DOHH2 (cell line): ENCODE data around the gene SMARCAD1.

Experiments
- H3F3A ChIP-seq: fragments of 200-600 bp; sonication (generic), shearing (Covaris generic); 2 replicates; pipeline ENCODE4 v1.6.0; 2016; ENCODE audit warnings: antibody characterized with exemption, mild to moderate bottlenecking; ENCODE audit not compliant: control insufficient read depth, insufficient read depth
- H3K27ac ChIP-seq: fragments of 200-600 bp; sonication (generic); 2 replicates; pipeline ENCODE4 v1.5.1; 2014; ENCODE audit warnings: low read depth, mild to moderate bottlenecking, low read length, moderate library complexity
- H3K27me3 ChIP-seq: fragments of 200-600 bp; sonication (generic); 2 replicates; pipeline ENCODE4 v1.6.1; 2014; ENCODE audit warnings: mild to moderate bottlenecking, low read length, mixed read lengths; ENCODE audit not compliant: control insufficient read depth
- H3K36me3 ChIP-seq: fragments of 200-600 bp; sonication (generic); 2 replicates; pipeline ENCODE4 v1.6.1; 2014; ENCODE audit warnings: mild to moderate bottlenecking, low read length, moderate library complexity, mixed read lengths; ENCODE audit not compliant: control insufficient read depth
- H3K4me1 ChIP-seq: fragments of 200-600 bp; sonication (generic); 2 replicates; pipeline ENCODE4 v1.6.1; 2014; ENCODE audit warnings: mild to moderate bottlenecking, low read length, mixed read lengths; ENCODE audit not compliant: control insufficient read depth
- H3K4me2 ChIP-seq: fragments of 200-600 bp; sonication (generic); 2 replicates; pipeline ENCODE4 v1.6.0; 2014; ENCODE audit warnings: mild to moderate bottlenecking, low read length, moderate library complexity
- H3K4me3 ChIP-seq: fragments of 200-600 bp; sonication (generic); 2 replicates; pipeline ENCODE4 v1.5.1; 2014; ENCODE audit warnings: mild to moderate bottlenecking, low read length, mixed read lengths
- H3K79me2 ChIP-seq: fragments of 200-600 bp; sonication (generic); 2 replicates; pipeline ENCODE4 v1.6.1; 2014; ENCODE audit warnings: mild to moderate bottlenecking, low read length, mixed read lengths; ENCODE audit not compliant: control insufficient read depth
- H3K9me2 ChIP-seq: fragments of 200-600 bp; sonication (generic); replicated peaks from 2 replicates; pipeline ENCODE4 v1.6.1; 2014; ENCODE audit warnings: mild to moderate bottlenecking, low read length, mixed read lengths; ENCODE audit not compliant: control insufficient read depth
- H3K9me3 ChIP-seq: fragments of 200-600 bp; sonication (generic); 2 replicates; pipeline ENCODE4 v1.6.1; 2014; ENCODE audit warnings: antibody characterized with exemption, low read length, mixed read lengths; ENCODE audit not compliant: control insufficient read depth, insufficient read depth
- H4K20me1 ChIP-seq: fragments of 200-600 bp; sonication (generic); 2 replicates; pipeline ENCODE4 v1.6.0; 2014; ENCODE audit warnings: low read depth, mild to moderate bottlenecking, antibody characterized with exemption, low read length, moderate library complexity; ENCODE audit not compliant: control insufficient read depth, insufficient read depth
- EZH2phosphoT487 ChIP-seq: fragments of 200-600 bp; sonication (generic); IDR thresholded peaks from 2 replicates; pipeline ENCODE4 v1.6.1; 2017; ENCODE audit warnings: borderline replicate concordance, mild to moderate bottlenecking, antibody characterized with exemption, low read length, moderate library complexity, mixed read lengths
- TF ChIP-seq, protein P1 (sequence below): fragments of 200-600 bp; sonication (generic); IDR thresholded peaks from one replicate; pipeline ENCODE4 v1.5.1; 2014; ENCODE audit warnings: antibody characterized with exemption, mild to moderate bottlenecking, low read depth, low read length; ENCODE audit not compliant: poor library complexity, severe bottlenecking

SMARCAD1 gene

DNA sequence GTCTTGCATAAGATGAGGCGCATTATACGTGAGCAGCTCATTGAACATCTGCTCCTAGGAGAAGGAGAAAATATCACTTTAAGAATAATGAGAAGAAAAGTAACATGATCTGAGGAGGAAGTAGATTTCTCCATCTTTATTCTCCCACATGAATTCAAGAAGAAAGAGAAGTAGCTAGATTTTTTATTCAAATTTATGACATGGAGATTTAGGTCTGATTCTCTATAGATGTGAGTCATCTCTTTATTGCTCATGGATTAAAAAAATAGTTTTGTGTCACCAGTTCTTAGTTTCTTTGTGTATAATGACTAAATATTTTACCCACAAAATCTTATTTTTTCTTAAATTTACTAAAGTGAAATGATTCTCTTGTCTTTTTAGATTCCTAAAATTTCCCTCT is 94.5 kb downstream of the SMARCAD1 start:
- Histone ChIP-seq H3K4me2 (no peak overlapping the region), H3K9me2 (no peaks in the 10 kb centered on the region), H3K27ac (no peak overlapping the region), H3K9me3 (no peaks in the 10 kb centered on the region), H3K4me1 (no peaks in the 10 kb centered on the region), H3K36me3 (no peaks in the 10 kb centered on the region), H3K27me3 (no peaks in the 10 kb centered on the region), H3F3A (no peaks in the 10 kb centered on the region), H3K4me3 (no peak overlapping the region), H4K20me1 (no peaks in the 10 kb centered on the region), H3K79me2 (no peaks in the 10 kb centered on the region)
- TF ChIP-seq, protein P1, sequence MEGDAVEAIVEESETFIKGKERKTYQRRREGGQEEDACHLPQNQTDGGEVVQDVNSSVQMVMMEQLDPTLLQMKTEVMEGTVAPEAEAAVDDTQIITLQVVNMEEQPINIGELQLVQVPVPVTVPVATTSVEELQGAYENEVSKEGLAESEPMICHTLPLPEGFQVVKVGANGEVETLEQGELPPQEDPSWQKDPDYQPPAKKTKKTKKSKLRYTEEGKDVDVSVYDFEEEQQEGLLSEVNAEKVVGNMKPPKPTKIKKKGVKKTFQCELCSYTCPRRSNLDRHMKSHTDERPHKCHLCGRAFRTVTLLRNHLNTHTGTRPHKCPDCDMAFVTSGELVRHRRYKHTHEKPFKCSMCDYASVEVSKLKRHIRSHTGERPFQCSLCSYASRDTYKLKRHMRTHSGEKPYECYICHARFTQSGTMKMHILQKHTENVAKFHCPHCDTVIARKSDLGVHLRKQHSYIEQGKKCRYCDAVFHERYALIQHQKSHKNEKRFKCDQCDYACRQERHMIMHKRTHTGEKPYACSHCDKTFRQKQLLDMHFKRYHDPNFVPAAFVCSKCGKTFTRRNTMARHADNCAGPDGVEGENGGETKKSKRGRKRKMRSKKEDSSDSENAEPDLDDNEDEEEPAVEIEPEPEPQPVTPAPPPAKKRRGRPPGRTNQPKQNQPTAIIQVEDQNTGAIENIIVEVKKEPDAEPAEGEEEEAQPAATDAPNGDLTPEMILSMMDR: no peak
- TF ChIP-seq EZH2phosphoT487: no peak

DNA sequence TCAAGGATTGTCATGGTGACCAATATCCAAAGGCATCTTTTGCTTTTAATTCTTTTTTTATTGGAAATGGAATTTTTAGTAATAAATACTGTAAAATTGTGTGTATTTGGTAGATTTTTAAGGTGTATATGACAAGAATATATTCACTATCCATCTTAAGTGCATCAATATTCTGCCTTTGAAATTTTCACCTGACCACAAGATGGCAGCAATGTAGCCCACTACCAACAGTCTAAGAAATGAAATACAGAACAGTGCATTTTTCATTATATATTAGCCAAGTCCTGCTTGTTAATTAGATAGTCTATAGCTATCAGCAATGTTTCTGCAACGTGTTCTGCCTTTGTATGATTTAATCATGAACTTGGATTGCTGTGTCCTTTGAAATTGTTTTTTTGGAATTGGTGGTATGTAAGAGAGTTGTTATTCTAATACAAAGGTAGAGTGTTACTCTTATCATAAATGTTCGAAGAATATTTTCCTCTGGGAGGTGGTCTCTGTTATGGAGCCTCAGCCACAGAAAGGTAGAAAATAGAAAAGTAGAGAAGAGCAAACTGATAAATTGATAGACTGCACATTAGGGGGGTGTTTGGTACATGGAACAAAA is 96.8 kb downstream of the SMARCAD1 start:
- no peak overlapping the region for H3K4me2 ChIP-seq
- no peaks in the 10 kb centered on the region for H3K36me3 ChIP-seq
- no peak for TF ChIP-seq EZH2phosphoT487
- TF ChIP-seq, protein P1: peak; percentile 72
- H3K4me3 ChIP-seq: no peak overlapping the region
- H3K79me2 ChIP-seq: no peaks in the 10 kb centered on the region
- H3K4me1 ChIP-seq: no peaks in the 10 kb centered on the region
- no peaks in the 10 kb centered on the region for H3K9me3 ChIP-seq
- H3K9me2 ChIP-seq: no peaks in the 10 kb centered on the region
- H3F3A ChIP-seq: no peaks in the 10 kb centered on the region
- no peak overlapping the region for H3K27ac ChIP-seq
- H4K20me1 ChIP-seq: no peaks in the 10 kb centered on the region
- H3K27me3 ChIP-seq: no peaks in the 10 kb centered on the region

DNA sequence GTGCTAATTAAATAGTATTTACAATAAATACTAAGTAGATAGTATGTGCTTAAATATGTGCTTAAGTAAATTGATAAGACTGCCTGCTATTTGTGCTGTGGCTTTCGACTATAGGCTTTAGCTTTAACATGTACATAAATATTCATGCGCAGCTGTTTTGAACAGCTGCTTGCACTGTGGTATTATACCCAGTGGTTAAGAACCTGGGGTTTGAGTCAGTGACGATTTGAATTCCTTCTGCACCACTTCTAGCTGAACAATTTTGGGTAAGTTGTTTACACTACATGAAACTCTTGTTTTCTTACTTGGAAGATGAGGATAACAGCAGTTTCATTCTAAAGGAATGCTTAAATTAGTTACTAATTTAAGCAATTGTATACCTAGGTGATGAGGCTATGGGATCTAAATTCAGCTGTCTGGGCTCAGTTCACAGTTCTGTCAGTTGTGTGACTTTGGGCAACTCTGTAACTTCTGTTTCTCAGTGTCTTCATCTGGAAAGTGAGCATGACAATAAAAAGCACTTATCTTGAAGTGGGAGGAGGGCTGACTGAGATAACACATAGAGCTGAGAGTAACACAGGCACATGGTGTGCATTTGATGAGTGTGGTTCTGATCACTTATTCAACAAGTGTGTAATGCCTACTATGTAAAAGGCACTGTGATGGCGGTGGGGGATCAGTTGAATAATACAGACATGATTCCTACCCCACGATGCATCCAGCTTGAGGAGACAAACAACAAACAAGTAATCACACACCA is 98.0 kb downstream of the SMARCAD1 start:
- no peaks in the 10 kb centered on the region for H3K79me2 ChIP-seq
- H3K27ac ChIP-seq: no peak overlapping the region
- H3K4me2 ChIP-seq: no peak overlapping the region
- no peak for TF ChIP-seq EZH2phosphoT487
- TF ChIP-seq, protein P1: no peak
- no peaks in the 10 kb centered on the region for H3K9me2 ChIP-seq
- no peaks in the 10 kb centered on the region for H3K4me1 ChIP-seq
- no peaks in the 10 kb centered on the region for H3F3A ChIP-seq
- H3K4me3 ChIP-seq: no peak overlapping the region
- H3K9me3 ChIP-seq: no peaks in the 10 kb centered on the region
- H3K27me3 ChIP-seq: no peaks in the 10 kb centered on the region
- no peaks in the 10 kb centered on the region for H4K20me1 ChIP-seq
- no peaks in the 10 kb centered on the region for H3K36me3 ChIP-seq
